Measurements from ENCODE around the gene HIBCH. TPM values are rescaled to one million over a fixed set of nuclear protein-coding genes. Genes with fewer than 3 reads are reported as not detected.

HIBCH gene
- total and polyA plus RNA-seq, 2 donors (not counting 3 experiments of a cell fraction or from before 2014, with no cell fraction given): 6.4 to 24.7 TPM

DNA sequence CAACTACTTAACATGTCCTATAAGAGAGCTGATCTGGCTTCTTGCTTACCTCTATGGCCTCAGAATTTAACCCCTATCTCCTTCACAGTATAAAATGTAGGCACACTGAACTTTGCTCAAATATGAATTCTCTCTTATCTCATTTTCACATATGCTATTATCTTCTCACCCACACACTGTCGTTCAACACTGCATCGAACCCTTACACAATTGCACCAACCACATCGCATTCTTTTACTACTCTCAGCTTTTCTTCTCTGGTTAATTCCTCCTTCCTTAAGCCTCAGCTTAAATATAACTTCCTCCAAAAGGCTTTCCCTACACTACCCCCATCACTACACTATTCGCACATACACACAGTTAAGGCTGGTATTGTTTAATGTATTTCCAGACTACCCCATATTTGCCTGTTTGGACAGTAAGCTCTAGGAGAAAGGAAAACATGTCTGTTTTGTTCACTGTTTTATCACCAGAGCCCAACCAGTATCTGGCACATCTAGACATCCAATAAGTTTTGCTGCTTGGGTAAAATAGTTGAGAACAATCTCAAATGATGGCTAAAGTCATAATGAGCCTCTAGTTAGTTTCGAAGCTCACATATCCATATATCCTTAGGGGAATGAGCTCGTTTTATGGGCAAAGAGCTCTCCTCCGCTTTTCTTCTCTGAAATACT is 47.7 kb downstream of the HIBCH start:
- no peak overlapping the region for H3K4me2 ChIP-seq (ENCODE audit: insufficient read depth, low read length)
- no peak for FAIRE-seq
- no peaks in the 10 kb centered on the region for H3K9me3 ChIP-seq (replicated peaks; ENCODE audit: control insufficient read depth, insufficient read depth, low read length)
- dilution Hi-C loops (cut with MboI; ENCODE audit: extremely low pct_ligation_motif_present, low sequenced_read_pairs) (no loop called here), intact Hi-C loops (cut with micrococcal nuclease) (no loop called here)
- H2AFZ ChIP-seq (ENCODE audit: low read depth, low read length): no peak overlapping the region
- TF ChIP-seq FOS (IDR thresholded peaks at IDR 0.05; ENCODE audit: borderline replicate concordance, insufficient read depth, low read length) (no peak), MYC (IDR thresholded peaks at IDR 0.05; ENCODE audit: low read depth, low read length) (no peak), GATA2 (IDR thresholded peaks at IDR 0.05; ENCODE audit: insufficient read depth, insufficient read length, low read depth, low read length) (no peak), JUN (IDR thresholded peaks at IDR 0.05; ENCODE audit: borderline replicate concordance, insufficient read depth, insufficient read length, low read depth) (no peak), POLR2AphosphoS5 (IDR thresholded peaks at IDR 0.05; ENCODE audit: insufficient read depth, low read depth, low read length) (no peak), EZH2 (IDR thresholded peaks at IDR 0.05; ENCODE audit: borderline replicate concordance, low read depth, low read length, severe bottlenecking) (no peak), POLR2A (IDR thresholded peaks at IDR 0.05; ENCODE audit: low read depth, low read length) (no peak)
- TF ChIP-seq, protein P1, sequence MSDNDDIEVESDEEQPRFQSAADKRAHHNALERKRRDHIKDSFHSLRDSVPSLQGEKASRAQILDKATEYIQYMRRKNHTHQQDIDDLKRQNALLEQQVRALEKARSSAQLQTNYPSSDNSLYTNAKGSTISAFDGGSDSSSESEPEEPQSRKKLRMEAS (IDR thresholded peaks at IDR 0.05; ENCODE audit: insufficient read depth, insufficient read length): no peak
- TF ChIP-seq, protein P2, sequence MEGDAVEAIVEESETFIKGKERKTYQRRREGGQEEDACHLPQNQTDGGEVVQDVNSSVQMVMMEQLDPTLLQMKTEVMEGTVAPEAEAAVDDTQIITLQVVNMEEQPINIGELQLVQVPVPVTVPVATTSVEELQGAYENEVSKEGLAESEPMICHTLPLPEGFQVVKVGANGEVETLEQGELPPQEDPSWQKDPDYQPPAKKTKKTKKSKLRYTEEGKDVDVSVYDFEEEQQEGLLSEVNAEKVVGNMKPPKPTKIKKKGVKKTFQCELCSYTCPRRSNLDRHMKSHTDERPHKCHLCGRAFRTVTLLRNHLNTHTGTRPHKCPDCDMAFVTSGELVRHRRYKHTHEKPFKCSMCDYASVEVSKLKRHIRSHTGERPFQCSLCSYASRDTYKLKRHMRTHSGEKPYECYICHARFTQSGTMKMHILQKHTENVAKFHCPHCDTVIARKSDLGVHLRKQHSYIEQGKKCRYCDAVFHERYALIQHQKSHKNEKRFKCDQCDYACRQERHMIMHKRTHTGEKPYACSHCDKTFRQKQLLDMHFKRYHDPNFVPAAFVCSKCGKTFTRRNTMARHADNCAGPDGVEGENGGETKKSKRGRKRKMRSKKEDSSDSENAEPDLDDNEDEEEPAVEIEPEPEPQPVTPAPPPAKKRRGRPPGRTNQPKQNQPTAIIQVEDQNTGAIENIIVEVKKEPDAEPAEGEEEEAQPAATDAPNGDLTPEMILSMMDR (IDR thresholded peaks at IDR 0.05; ENCODE audit: extremely low read depth in 1 of 2, insufficient read depth in 1 of 2, low read depth in 1 of 2, low read length in 2 of 2): no peak
- H3K27ac ChIP-seq (ENCODE audit: insufficient read depth, low read depth, low read length): no peak overlapping the region
- H3K36me3 ChIP-seq (ENCODE audit: control insufficient read depth in 2 of 2, extremely low read depth in 1 of 2, insufficient read depth in 2 of 2, low read length in 2 of 2): no peaks in the 10 kb centered on the region
- no peak overlapping the region for H3K4me3 ChIP-seq (replicated peaks in 1 of 3; ENCODE audit: insufficient read depth in 1 of 3, low read depth in 1 of 3, low read length in 3 of 3)
- no peaks in the 10 kb centered on the region for H3K9me1 ChIP-seq (replicated peaks; ENCODE audit: control insufficient read depth, extremely low read depth, insufficient read depth, low read length)
- peaks cover 7% of the 10 kb centered on the region for H3K4me1 ChIP-seq (ENCODE audit: control insufficient read depth, extremely low read depth, insufficient read depth, low read length)
- ChIA-PET POLR2A (interaction anchor here (0.7 kb wide), 1 partner anchor 510 kb away, joined by 3 read pairs; no protein-coding TSS in a partner anchor), CTCF (interaction anchor here (1.6 kb wide), 1 partner anchor 183 kb away, joined by 5 read pairs; no protein-coding TSS in a partner anchor)
- DNase-seq (ENCODE audit: low read depth, low spot score): no peak
- BruUV-seq (replicated peaks): no TSS peak
- no peak overlapping the region for H3K9ac ChIP-seq (replicated peaks; ENCODE audit: extremely low read depth, insufficient read depth, low read length)
- no peaks in the 10 kb centered on the region for H3K79me2 ChIP-seq (ENCODE audit: control insufficient read depth, insufficient read depth, low read length)
- no peaks in the 10 kb centered on the region for H3K27me3 ChIP-seq (ENCODE audit: control insufficient read depth in 2 of 2, insufficient read depth in 2 of 2, low read length in 2 of 2)
- H4K20me1 ChIP-seq (replicated peaks; ENCODE audit: control insufficient read depth, extremely low read depth, insufficient read depth, low read length): peaks cover 2% of the 10 kb centered on the region
